WERI-Rb-1 (cell line): ENCODE results near the gene MAGI2.

ENCODE experiments used
- DNase-seq: peaks from one replicate; pipeline ENCODE4 v3.0.0-alpha.2; 2020
- H3K27ac ChIP-seq: fragments of 250-450 bp; sonication (Bioruptor Pico); 2 replicates; pipeline ENCODE4 v1.5.1; 2020; ENCODE audit warnings: mild to moderate bottlenecking, moderate library complexity
- H3K27me3 ChIP-seq: fragments of 250-450 bp; sonication (Bioruptor Pico); 2 replicates; pipeline ENCODE4 v1.5.1; 2021; ENCODE audit warnings: mild to moderate bottlenecking, low read depth, moderate library complexity; ENCODE audit not compliant: insufficient read depth, severe bottlenecking
- H3K36me3 ChIP-seq: fragments of 250-450 bp; sonication (Bioruptor Pico); 2 replicates; pipeline ENCODE4 v1.5.1; 2020; ENCODE audit warnings: mild to moderate bottlenecking, moderate library complexity
- H3K4me3 ChIP-seq: 2 replicates; pipeline ENCODE4 v1.5.1; 2011; ENCODE audit warnings: low read depth, mild to moderate bottlenecking, control low read depth, low read length
- H3K9me3 ChIP-seq: fragments of 250-450 bp; sonication (Bioruptor Pico); 2 replicates; pipeline ENCODE4 v1.5.1; 2021; ENCODE audit warnings: mild to moderate bottlenecking, moderate library complexity; ENCODE audit not compliant: severe bottlenecking
- CTCF ChIP-seq: IDR thresholded peaks from 2 replicates; pipeline ENCODE4 v1.5.1; 2011; ENCODE audit warnings: low read depth, mild to moderate bottlenecking, control low read depth, inconsistent platforms, low read length

MAGI2 gene

GRCh38 chr7:79137942-79138341, 315.5 kb downstream of the MAGI2 start:
- no peak for DNase-seq
- no peak overlapping the region for H3K27ac ChIP-seq
- no peaks in the 10 kb centered on the region for H3K27me3 ChIP-seq
- H3K9me3 ChIP-seq, result no peaks in the 10 kb centered on the region
- H3K36me3 ChIP-seq, result no peaks in the 10 kb centered on the region
- no peak for TF ChIP-seq CTCF
- H3K4me3 ChIP-seq, result no peak overlapping the region

- no peak overlapping the region for H3K27ac ChIP-seq
- no peak for DNase-seq
- no peaks in the 10 kb centered on the region for H3K36me3 ChIP-seq
- TF ChIP-seq CTCF, result no peak
- no peak overlapping the region for H3K4me3 ChIP-seq
- no peaks in the 10 kb centered on the region for H3K9me3 ChIP-seq
- no peaks in the 10 kb centered on the region for H3K27me3 ChIP-seq
These were observed 320.5 kb downstream of the MAGI2 start for GRCh38 chr7:79132844-79133451.

- Histone ChIP-seq H3K9me3 (no peaks in the 10 kb centered on the region), H3K4me3 (no peak overlapping the region), H3K27me3 (no peaks in the 10 kb centered on the region), H3K36me3 (no peaks in the 10 kb centered on the region), H3K27ac (no peak overlapping the region)
- no peak for DNase-seq
- no peak for TF ChIP-seq CTCF
These were observed 322.8 kb downstream of the MAGI2 start for GRCh38 chr7:79130715-79131114.

GRCh38 chr7:79124331-79124730, 329.1 kb downstream of the MAGI2 start:
- Histone ChIP-seq H3K4me3 (no peak overlapping the region), H3K27ac (no peak overlapping the region), H3K36me3 (no peaks in the 10 kb centered on the region), H3K27me3 (no peaks in the 10 kb centered on the region), H3K9me3 (no peaks in the 10 kb centered on the region)
- TF ChIP-seq CTCF, result no peak
- DNase-seq, result no peak

GRCh38 chr7:79118143-79118542, 335.3 kb downstream of the MAGI2 start:
- no peak for DNase-seq
- no peak for TF ChIP-seq CTCF
- Histone ChIP-seq H3K9me3 (no peaks in the 10 kb centered on the region), H3K27me3 (no peaks in the 10 kb centered on the region), H3K4me3 (no peak overlapping the region), H3K27ac (no peak overlapping the region), H3K36me3 (no peaks in the 10 kb centered on the region)

- H3K4me3 ChIP-seq, result no peak overlapping the region
- no peaks in the 10 kb centered on the region for H3K9me3 ChIP-seq
- no peak for DNase-seq
- no peaks in the 10 kb centered on the region for H3K27me3 ChIP-seq
- no peaks in the 10 kb centered on the region for H3K36me3 ChIP-seq
- no peak overlapping the region for H3K27ac ChIP-seq
- no peak for TF ChIP-seq CTCF
These were observed 357.1 kb downstream of the MAGI2 start for GRCh38 chr7:79096361-79096805.
